Activated CD4-positive, alpha-beta T cell treated with anti-CD3 and anti-CD28 coated beads, Interleukin-10, Interleukin-2, amounts not matched to agents 100 ng/mL and 50 ng/mL, durations not matched to agents 16 hours and 8 hours (primary cell): ENCODE data around the gene SYNE1.
"Not testable (repeated sequence)": the region's sequence is repeated elsewhere in the genome, so short reads cannot be mapped to it uniquely, and the experiment has no call there.

Experiments
- DNase-seq: peaks from one replicate; pipeline ENCODE4 v3.0.0-alpha.2; 2020

Gene SYNE1, protein sequence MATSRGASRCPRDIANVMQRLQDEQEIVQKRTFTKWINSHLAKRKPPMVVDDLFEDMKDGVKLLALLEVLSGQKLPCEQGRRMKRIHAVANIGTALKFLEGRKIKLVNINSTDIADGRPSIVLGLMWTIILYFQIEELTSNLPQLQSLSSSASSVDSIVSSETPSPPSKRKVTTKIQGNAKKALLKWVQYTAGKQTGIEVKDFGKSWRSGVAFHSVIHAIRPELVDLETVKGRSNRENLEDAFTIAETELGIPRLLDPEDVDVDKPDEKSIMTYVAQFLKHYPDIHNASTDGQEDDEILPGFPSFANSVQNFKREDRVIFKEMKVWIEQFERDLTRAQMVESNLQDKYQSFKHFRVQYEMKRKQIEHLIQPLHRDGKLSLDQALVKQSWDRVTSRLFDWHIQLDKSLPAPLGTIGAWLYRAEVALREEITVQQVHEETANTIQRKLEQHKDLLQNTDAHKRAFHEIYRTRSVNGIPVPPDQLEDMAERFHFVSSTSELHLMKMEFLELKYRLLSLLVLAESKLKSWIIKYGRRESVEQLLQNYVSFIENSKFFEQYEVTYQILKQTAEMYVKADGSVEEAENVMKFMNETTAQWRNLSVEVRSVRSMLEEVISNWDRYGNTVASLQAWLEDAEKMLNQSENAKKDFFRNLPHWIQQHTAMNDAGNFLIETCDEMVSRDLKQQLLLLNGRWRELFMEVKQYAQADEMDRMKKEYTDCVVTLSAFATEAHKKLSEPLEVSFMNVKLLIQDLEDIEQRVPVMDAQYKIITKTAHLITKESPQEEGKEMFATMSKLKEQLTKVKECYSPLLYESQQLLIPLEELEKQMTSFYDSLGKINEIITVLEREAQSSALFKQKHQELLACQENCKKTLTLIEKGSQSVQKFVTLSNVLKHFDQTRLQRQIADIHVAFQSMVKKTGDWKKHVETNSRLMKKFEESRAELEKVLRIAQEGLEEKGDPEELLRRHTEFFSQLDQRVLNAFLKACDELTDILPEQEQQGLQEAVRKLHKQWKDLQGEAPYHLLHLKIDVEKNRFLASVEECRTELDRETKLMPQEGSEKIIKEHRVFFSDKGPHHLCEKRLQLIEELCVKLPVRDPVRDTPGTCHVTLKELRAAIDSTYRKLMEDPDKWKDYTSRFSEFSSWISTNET (N-terminal part only)

DNA sequence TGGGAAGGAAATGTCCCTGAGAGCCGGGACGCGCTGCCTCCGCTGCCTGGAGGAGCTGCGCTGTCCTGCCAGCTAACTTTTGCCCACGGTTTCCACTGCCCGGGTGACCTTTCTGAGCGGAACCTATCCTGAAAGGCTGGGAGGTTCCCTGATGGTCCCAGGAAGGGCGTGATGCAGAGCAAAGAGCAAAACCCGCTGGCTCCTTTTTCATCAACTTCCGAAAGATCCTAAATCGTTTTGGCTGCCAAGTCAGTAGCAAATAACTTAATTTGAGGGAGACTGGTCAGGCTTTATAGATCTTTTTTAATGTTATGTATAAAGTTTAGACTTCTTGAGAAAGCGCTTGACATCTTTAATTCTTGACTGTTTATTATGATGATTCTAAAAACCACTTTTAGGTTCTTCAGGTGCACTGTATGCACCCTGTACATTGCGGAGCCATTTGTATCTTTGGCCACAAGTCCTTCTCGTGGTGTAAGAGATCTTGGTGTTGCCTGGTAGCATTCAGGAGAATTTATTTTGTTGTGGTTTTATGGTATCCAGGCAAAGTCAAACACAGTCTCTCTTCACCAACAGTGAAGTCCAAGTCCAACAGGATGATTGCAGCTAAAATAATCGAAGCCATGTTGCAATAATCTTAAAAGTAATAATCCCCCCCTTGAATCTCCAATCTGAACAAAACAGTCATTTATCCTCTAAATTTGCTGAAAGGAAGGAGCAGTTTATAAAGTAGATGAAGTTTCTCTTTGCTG lies at the start of gene SYNE1:
Gene SYNE1 (minus strand): TSS at position 67 of the 752 bp plus-strand sequence. CDS start 9,031 bp downstream, outside the sequence.
- DNase-seq, result no peak

DNA sequence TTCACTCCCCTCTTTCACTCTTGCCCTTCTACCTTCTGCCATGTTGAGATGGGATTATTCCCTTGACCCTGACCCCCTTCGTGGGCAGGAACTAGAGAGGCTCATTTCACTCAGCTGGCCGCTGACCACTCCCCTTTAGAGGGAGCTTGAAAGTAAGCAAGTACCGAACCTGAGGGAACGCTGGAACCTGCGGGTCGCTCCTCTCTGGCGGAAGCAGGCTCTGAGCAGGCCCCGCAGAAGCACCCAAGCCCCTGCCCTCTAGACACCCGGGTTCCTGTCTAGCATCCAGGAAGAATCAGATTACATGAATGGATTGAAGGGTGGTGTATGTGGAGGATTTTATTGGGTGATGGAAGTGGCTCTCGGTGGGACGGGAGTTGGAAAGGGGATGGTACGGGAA lies 48.7 kb upstream of the SYNE1 start:
- no peak for DNase-seq

DNA sequence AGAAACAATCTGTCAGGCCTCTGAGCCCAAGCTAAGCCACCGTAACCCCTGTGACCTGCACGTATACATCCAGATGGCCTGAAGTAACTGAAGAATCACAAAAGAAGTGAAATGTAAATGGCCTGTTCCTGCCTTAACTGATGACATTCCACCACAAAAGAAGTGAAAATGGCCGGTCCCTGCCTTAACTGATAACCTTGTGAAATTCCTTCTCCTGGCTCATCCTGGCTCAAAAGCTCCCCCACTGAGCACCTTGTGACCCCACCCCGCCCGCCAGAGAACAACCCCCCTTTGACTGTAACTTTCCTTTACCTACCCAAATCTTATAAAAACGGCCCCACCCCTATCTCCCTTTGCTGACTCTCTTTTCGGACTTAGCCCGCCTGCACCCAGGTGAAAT lies 45.8 kb upstream of the SYNE1 start:
- DNase-seq, result not testable (repeated sequence)

DNA sequence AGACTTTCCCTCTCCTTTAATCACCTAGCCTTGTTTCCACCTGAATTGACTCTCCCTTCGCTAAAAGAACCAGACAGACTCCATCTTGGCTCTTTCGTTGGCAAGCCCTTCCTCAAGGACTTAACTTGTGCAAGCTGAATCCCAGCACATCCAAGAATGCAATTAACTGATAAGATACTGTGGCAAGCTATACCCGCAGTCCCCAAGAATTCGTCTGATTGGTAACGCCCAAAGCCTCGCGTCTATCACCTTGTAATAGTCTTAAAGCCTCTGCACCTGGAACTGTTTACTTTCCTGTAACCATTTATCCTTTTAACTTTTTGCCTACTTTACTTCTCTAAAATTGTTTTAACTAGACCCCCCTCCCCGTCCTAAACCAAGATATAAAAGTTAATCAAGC lies 45.0 kb upstream of the SYNE1 start:
- DNase-seq, result no peak

DNA sequence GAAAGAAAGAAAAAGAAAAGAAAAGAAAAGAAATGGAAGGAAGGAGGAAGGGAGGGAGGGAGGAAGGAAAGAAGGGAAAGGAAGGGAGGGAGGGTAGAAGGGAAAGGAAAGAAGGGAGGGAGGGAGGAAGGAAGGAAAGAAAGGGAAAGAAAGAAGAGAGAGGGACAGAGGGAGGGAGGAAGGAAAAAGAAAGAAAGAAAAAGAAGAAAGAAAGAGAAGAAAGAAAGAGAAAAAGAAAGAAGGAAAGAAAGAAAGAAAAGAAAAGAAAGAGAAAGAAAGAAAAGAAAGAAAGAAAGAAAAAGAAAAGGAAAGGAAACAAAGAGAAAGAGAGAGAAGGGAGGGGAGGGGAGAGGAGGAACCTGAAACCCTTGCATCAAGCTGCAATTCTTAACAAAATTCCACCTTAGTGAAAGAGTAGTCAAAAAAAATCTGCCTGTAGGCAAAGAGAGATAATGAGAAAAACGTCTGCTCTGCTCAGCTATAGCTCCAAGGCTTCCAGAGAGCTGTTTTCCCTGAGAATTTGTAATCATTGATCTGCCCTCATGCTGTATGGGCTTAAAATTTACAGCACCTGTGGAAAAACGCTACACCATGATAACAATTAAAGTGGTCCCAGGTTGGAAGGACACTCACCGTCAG lies 43.8 kb upstream of the SYNE1 start:
- no peak for DNase-seq

DNA sequence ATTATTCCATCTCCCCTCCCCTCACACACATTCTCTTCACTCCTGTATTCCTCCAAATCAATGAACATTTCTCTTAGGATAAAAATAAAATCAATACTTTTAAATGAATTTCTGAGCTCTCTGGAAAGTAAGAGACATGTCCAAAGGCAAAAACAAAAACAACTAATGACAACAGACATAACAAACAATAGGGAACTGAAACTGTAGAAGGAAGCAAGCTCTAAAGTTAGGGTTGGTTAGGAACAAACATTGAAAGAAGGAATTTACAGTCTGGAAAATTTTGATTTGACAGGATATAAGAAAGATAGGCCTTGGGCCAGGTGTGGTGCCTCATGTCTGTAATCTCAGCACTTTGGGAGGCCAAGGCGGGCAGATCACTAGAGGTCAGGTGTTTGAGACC lies 43.0 kb upstream of the SYNE1 start:
- DNase-seq, result no peak

DNA sequence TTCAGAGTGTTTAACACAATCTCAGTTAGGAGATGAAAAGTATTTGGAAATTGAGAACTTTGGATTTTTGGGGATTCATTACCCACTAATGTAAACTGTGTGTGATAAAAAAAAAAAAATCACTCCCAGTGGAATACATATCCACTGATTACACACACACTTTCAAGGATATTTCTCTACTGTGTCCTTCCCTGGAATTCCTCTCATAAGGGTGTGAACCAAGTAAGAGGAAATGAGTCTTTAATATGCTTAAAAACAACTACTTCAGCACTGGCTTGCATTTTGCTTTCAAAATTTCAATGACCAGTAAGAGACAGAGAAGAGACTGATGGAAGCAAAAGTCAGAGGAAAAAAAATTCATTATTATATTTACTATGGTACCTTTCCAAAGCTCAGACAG lies 36.1 kb upstream of the SYNE1 start:
- no peak for DNase-seq

DNA sequence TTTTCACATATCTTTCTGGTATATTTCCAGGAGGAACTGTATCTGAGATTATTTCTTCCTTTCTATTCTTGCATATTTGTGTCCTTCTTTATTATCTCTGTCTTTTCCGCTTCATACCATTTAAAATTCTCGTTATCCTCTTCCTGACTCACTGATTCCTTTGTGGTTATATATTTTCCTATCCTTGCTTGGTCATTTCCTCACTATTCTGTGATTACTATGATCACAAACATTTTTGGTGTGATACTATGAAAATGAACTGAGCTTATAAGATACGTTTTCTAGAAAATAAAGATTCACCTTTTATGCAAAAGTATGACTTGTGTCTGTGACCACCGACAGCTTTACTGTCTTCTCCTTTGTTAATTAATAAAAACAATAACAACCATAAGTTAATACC lies 34.0 kb upstream of the SYNE1 start:
- no peak for DNase-seq

DNA sequence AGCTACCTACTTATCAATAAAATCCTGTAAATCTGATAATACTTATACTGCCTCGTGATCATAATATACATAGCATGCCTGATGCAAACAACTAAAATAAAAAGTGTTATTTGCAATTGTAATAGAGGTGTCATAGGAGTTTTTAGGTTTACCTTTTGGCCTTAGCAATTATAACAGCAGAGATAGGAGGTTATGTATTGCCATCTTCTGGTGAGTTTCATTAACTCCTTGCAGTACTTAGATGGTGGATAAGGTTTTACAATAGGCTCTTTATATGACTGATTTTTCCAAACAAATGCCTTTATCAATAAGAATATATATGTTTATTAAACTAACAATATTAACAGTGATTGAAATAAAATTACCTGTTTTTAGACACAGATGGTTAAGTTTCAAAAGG lies 32.7 kb upstream of the SYNE1 start:
- peak; percentile 4 for DNase-seq

DNA sequence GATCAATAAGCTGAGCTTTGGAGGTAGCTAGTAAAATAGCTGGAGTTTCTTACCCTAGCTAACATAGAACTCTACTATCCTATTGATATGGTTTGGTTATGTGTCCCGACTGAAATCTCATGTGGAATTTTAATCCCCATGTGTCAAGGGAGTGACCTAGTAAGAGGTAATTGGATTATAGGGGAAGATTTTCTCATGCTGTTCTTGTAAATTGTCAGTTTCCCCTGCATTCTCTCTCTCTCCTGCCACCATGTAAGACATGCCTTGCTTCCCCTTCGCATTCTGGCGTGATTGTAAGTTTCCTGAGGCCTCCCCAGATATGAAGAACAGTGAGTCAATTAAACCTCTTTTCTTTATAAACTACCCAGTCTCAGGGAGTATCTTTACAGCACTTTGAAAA lies 24.6 kb upstream of the SYNE1 start:
- no peak for DNase-seq

DNA sequence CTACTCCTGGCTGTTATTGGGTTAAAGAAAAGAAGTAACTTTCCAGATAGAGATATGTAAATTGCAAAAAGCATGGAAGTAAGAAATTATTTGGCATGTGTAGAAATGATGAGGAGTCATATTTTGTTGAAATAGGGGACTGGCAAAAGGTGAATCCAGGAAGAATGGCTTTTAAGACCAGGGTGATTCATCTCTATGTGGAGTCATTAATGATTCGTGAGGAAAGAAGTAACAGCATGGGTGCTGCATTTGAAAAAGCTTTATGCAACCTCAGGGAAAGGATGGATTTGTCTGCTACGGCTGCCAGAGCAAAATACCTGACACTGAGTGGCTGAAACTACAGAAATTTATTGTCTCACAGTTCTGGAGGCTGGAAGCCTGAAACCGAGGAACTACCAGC lies 14.8 kb upstream of the SYNE1 start:
- DNase-seq, result no peak

DNA sequence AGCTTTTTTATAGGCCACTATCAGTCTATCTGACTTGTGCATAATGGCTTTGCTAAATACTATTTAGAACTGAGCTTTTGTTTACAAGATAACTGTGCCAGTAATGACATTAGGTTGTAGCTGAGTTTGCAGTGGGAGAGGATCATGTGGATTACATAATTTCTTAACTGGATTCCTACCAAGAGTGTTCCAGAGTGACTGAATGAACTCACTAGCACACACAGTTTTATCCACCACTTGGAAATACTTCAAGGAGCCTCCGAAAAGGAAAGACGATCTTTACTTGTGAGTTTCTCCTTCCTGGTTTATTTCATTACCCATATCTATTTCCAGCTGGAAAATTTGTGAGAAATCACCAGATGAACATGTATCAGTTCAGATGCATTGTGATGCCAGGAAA lies 10.9 kb upstream of the SYNE1 start:
- no peak for DNase-seq

DNA sequence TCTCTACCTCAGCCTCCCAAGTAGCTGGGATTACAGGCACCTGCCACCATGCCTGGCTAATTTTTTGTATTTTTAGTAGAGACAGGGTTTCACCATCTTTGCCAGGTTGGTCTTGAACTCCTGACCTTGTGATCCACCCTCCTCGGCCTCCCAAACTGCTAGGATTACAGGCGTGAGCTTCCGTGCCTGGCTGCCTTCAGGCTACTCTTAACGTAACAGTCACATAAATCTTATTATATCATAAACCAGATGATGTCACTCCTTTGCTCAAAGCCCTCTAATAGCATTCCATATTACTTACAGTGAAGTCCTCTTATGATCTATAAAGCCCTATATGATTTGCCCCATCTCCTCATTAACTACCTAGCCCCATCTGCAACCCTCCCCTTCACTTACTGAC lies 9.6 kb upstream of the SYNE1 start:
- not testable (repeated sequence) for DNase-seq

DNA sequence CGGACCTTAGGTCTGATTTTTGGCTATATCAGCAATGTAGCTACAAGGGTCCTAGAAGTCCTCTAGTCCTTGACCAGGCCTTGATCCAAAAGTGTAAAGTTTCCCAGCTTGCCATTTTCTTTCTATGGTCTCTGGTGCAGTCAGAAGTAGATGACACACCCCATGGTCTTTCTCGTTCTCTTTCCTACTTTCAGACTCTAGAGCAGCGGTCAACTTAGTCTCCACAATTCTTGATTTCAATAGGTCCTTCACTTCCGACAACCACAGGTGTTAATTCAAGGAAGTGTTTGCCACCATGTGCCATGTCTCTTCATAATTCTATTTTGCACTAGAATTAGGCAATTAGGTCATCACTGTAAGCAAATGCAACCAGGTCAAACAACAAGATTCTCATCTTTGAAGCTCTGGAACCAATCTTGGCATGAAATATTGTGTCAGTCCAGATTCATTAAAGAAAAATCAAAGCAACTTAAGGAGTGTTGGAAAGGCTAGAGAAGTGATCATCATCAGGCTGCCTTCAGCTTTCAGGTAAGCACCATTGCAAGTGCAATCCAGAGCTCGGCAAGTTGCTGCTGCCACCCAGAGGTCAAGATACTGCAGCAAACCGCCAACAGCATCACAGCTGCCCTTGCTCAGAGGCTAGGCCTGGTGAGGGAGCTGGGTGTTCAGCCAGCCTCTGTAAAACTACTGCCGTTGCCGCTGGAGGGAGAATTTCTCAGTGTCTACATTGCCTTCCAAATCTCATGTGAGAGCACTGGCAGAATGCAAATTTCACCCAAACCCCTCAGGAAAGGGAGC lies 5.6 kb upstream of the SYNE1 start:
- peak; percentile 57 for DNase-seq

DNA sequence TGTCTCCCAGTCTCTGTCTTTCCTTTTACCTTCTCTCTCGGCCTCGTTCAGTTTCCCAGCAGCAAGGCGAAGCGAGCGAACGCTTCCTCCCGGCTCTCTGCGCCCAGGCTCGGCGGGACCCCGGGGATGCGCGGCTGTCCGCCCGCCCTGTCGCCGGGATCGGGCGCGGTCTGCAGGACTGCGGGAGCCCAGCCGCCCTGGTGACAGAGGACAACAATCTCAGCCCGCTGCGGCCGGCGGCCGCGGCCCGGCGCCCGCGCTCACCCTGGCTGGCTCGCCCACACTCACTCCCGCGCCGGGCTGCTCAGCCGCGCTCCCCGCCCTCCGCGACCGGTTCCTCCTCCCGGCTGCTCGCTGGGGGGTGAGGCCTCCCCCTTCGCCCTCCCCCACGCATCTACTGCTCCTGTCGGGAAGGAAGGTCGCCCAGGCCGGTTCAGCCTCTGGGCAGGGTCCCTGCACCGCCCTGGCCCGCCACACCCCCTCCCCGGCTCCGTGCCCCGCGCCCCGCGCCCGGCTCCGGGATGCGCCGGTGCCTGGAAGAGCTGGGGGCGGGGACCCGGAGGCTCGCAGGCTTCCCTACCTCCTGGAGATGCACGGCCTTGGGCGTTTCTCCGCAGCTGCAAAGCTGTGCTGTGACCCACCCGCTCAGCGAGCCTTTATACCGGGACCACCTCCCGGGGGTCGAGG lies 410 bp downstream of the SYNE1 start:
- DNase-seq, result no peak

DNA sequence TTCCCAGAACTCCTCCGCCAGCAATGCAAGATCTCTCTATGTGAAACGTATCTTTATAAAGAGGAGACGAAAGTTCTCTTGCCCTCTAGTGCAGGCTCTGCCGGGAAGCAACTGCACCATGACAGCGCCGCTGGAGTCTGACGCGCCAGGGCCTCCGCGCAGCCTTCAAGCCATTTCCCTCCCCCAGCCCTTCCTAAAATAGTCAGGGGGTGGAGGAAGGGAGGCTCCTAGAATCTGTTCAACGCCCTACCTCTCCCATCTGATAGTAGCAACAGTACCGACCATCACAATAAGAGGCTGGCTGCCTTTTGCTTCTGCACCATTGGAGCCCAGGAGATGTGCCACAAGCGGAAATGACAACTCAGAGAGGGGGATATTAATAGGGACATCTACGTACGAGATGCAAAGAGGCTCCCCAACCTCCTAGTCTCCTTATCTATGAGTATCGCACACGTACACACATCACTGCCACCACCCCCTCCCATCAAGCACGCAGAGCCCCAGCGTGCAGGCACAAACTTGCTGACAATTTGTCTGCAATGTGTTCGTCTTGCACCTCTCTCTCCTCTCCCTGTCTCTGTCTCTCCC lies 1.0 kb downstream of the SYNE1 start:
- DNase-seq, result no peak

DNA sequence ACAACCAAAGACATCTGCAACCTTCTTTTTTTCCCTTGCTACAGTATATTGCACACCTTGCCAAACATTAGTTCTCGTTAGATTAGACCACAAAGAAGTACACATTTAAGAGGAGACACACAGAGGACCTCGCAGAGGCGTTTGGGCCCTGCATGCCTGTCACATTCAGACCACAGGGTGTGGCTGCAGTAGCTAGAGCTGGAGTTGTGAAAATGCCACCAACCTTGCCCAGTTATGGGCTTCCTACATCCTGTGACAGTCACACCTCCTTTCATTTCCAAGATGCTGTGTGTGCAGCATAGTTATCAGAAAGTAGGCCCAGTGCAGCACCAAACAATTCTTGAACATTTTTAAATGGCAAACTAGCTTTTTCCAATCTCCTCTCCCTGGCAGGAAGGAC lies 2.4 kb downstream of the SYNE1 start:
- DNase-seq, result peak; percentile 45

DNA sequence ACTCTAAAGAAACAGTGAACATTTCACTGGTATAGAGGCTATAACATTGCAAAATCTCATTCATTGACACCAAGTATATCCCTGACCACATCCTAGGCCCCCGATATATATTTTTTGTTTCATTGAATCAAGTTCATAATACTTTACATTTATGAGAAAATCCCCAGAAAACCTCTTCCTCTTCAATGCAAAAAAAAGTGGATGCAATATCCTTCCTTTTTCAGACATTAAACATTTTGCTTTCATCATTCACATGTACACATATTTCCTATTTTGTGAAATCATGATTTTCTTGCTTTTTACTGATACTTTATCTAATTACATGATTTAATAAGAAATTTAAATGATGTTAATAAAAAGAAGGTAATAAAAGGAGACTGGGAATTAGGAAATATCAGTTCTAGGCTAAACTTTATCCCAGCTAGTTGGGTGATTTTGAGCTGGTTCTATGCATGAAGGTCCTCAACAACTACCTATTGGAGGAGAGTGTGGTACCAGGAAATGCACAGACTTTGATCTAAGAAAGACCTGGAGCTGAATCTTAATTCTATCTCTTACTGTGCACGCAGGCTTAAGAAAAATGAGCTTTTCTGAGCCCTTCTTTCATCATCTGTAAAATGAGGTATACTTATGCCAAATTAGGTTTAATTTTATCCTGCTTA lies 4.9 kb downstream of the SYNE1 start:
- no peak for DNase-seq

DNA sequence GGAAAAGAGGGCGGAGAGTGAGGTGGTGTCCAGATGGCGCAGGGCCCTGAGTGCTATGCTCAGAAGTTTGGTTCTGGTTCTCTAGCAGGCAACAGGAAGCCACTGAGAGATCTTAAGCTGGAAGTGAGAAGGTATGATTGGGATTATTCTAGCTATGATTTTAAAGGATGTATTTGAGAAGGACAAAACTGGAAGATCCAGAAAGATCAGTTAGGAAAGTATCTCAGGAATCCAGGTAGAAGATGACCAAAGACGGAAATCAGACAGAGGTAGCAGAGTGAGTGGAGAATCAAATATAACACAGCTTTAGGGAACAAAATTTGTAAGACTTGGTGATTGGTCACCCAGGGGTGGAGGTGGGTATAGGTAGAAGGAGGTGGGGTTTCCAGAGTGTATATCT lies 5.8 kb downstream of the SYNE1 start:
- DNase-seq, result no peak

DNA sequence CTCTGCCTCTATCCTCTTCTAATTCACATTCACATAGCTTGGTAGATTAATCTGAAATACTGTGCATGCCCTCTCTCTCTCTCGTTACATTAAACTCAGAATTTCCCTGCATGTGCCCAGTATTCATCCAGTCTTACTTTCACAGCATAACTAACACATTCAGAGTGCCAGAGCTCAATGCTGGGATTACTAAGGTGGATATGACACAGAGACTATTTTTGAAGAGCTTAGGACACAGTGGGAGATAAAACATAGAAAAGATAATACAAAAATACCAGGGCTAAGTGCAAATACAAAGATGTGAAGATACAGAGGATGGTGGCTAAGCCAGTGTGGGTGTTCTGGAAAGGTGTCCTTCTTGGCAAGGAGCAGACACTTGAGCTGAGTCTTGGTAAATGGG lies 6.3 kb downstream of the SYNE1 start:
- DNase-seq, result no peak
